Endothelial cell of umbilical vein (primary cell): Measurements from ENCODE around the gene MT2A. TPM values are rescaled to one million over a fixed set of nuclear protein-coding genes. Genes with fewer than 3 reads are reported as not detected.

Experiments
- BruUV-seq: library from RNA; stranded (reverse); fragments of 400-500 nt; replicated peaks from 2 replicates; lab custom pipeline; 2021; lab: Mats Ljungman, UMichigan
- CTCF ChIA-PET: fragments of 300-600, 350-600 bp; sonication (Branson Sonifier 250); formaldehyde crosslinking; loops from one replicate; lab custom pipeline; 2021; ENCODE audit warnings: antibody characterized with exemption, inconsistent platforms; lab: Charles Lee
- POLR2A ChIA-PET: fragments of 300-600, 350-600 bp; sonication (Branson Sonifier 250); formaldehyde crosslinking; loops from one replicate; lab custom pipeline; 2021; ENCODE audit warnings: antibody characterized with exemption, inconsistent platforms; lab: Charles Lee
- DNase-seq: peaks from one replicate; pipeline ENCODE4 v3.0.0-alpha.2; 2011; ENCODE audit warnings: low read depth, low spot score
- FAIRE-seq: peaks from 2 replicates; lab custom pipeline; 2011; peaks lifted over from hg19 to GRCh38; lab: Jason Lieb, UNC
- H2AFZ ChIP-seq: 2 replicates; pipeline ENCODE4 v1.6.0; 2012; ENCODE audit warnings: low read depth, low read length, control low read depth, inconsistent platforms
- H3K27ac ChIP-seq: 2 replicates; pipeline ENCODE4 v1.5.1; 2011; ENCODE audit warnings: low read depth, mild to moderate bottlenecking, control low read depth, low read length, moderate library complexity; ENCODE audit not compliant: insufficient read depth
- H3K27me3 ChIP-seq, 2 experiments: 2 replicates each; pipeline versions ENCODE4 v1.6.0 to v1.6.1; 2011; ENCODE audit warnings: low read length in 2 of 2, mixed read lengths in 1 of 2; ENCODE audit not compliant: control insufficient read depth in 2 of 2, insufficient read depth in 2 of 2
- H3K36me3 ChIP-seq, 2 experiments: 2 replicates in 1 of 2; 3 replicates in 1 of 2; pipeline ENCODE4 v1.5.1; 2011; ENCODE audit warnings: low read length in 2 of 2, mild to moderate bottlenecking in 1 of 2, moderate library complexity in 1 of 2; ENCODE audit not compliant: control insufficient read depth in 2 of 2, insufficient read depth in 2 of 2; ENCODE audit errors: extremely low read depth in 1 of 2
- H3K4me1 ChIP-seq: 3 replicates; pipeline ENCODE4 v1.5.1; 2011; ENCODE audit warnings: mild to moderate bottlenecking, low read length; ENCODE audit not compliant: control insufficient read depth, insufficient read depth; ENCODE audit errors: extremely low read depth
- H3K4me2 ChIP-seq: 2 replicates; pipeline ENCODE4 v1.6.1; 2011; ENCODE audit warnings: low read length, control low read depth, mixed read lengths; ENCODE audit not compliant: insufficient read depth
- H3K4me3 ChIP-seq, 3 experiments: fragments of 200-600 bp in 1 of 3; sonication (generic), shearing (Covaris generic) in 1 of 3; replicated peaks in 1 of 3; 2 replicates each; pipeline ENCODE4 v1.5.1; 2011 to 2016; ENCODE audit warnings: control low read depth in 3 of 3, low read length in 3 of 3, mild to moderate bottlenecking in 2 of 3, inconsistent platforms in 1 of 3, low read depth in 1 of 3, moderate library complexity in 1 of 3; ENCODE audit not compliant: insufficient read depth in 1 of 3
- H3K79me2 ChIP-seq: 2 replicates; pipeline ENCODE4 v1.6.0; 2012; ENCODE audit warnings: low read length, inconsistent platforms; ENCODE audit not compliant: control insufficient read depth, insufficient read depth
- H3K9ac ChIP-seq: replicated peaks from 2 replicates; pipeline ENCODE3; 2011; ENCODE audit warnings: low read length, control low read depth; ENCODE audit not compliant: insufficient read depth; ENCODE audit errors: extremely low read depth
- H3K9me1 ChIP-seq: replicated peaks from 3 replicates; pipeline ENCODE4 v1.6.0; 2011; ENCODE audit warnings: mild to moderate bottlenecking, low read length; ENCODE audit not compliant: control insufficient read depth, insufficient read depth; ENCODE audit errors: extremely low read depth
- H3K9me3 ChIP-seq: replicated peaks from 2 replicates; pipeline ENCODE4 v1.5.1; 2012; ENCODE audit warnings: low read length, inconsistent platforms; ENCODE audit not compliant: control insufficient read depth, insufficient read depth
- H4K20me1 ChIP-seq: replicated peaks from 2 replicates; pipeline ENCODE3; 2011; ENCODE audit warnings: mild to moderate bottlenecking, low read length; ENCODE audit not compliant: control insufficient read depth, insufficient read depth; ENCODE audit errors: extremely low read depth
- JUN ChIP-seq: IDR thresholded peaks from 2 replicates; pipeline ENCODE4 v1.6.1; 2011; ENCODE audit warnings: borderline replicate concordance, low read depth; ENCODE audit not compliant: insufficient read length, insufficient read depth
- POLR2A ChIP-seq: IDR thresholded peaks from 2 replicates; pipeline ENCODE4 v1.6.1; 2012; ENCODE audit warnings: low read depth, mild to moderate bottlenecking, control low read depth, low read length
- dilution Hi-C: fragments of 300-500 bp; cut with MboI; formaldehyde crosslinking; loops from one replicate; pipeline ENCODE4 v1.15.0; 2019; ENCODE audit warnings: low sequenced_read_pairs; ENCODE audit not compliant: extremely low pct_ligation_motif_present
- intact Hi-C: fragments of 100-400 bp; cut with micrococcal nuclease; formaldehyde crosslinking; loops from one replicate; pipeline ENCODE4 v1.10.0; 2022
- polyA plus RNA-seq, 4 experiments: library from polyadenylated mRNA; depleted of rRNA in 3 of 4; stranded (reverse) in 3 of 4; unstranded in 1 of 4; fragments of >200 nt; gene quantifications; 2 replicates each; pipeline versions ENCODE4 v1.2.1 to v1.2.3, GENCODE V29; 2011 to 2012; ENCODE audit warnings: missing spikeins in 1 of 4
- total RNA-seq: library from RNA; stranded (reverse); gene quantifications from 2 replicates; pipeline ENCODE4 v1.2.3, GENCODE V29; 2021
- TF ChIP-seq, protein P1 (sequence below), 2 donors: IDR thresholded peaks; 1 replicate in 1 of 2; 2 replicates in 1 of 2; pipeline ENCODE4 v1.5.1; 2011; ENCODE audit warnings: low read length in 2 of 2, mild to moderate bottlenecking in 2 of 2, moderate library complexity in 2 of 2, control low read depth in 1 of 2, inconsistent platforms in 1 of 2, low read depth in 1 of 2; ENCODE audit not compliant: insufficient read depth in 1 of 2; ENCODE audit errors: extremely low read depth in 1 of 2

MT2A gene
- total and polyA plus RNA-seq, 2 donors (not counting 3 experiments of a cell fraction or from before 2014, with no cell fraction given) = 276 to 1,337 TPM

DNA sequence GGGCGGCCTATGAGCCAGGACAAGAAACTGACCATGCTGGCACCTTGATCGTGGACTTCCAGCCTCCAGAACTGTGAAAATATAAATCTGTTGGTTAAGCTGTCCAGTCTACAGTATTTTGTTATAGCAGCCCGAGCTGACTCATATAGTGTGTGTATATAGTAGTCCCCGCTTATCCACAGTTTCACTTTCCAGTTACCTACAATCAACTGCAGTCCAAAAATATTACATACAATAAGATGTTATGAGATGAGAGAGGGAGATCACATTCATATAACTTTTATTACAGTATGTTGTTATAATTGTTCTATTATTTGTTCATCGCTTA is 14.1 kb upstream of the MT2A start:
- dilution Hi-C loops (no loop called here), intact Hi-C loops (no loop called here)
- Histone ChIP-seq H3K4me2 (no peak overlapping the region), H3K4me1 (no peaks in the 10 kb centered on the region), H3K27ac (no peak overlapping the region), H3K9me1 (no peaks in the 10 kb centered on the region), H3K9ac (no peak overlapping the region), H3K9me3 (no peaks in the 10 kb centered on the region), H3K4me3 (no peak overlapping the region), H3K27me3 (peaks cover 11 to 13% of the 10 kb centered on the region in 2 experiments), H3K79me2 (no peaks in the 10 kb centered on the region), H2AFZ (no peak overlapping the region), H4K20me1 (no peaks in the 10 kb centered on the region), H3K36me3 (no peaks in the 10 kb centered on the region)
- BruUV-seq = no TSS peak
- DNase-seq = no peak
- no peak for TF ChIP-seq POLR2A
- ChIA-PET POLR2A (no interaction called here), CTCF (no interaction called here)
- FAIRE-seq = no peak

DNA sequence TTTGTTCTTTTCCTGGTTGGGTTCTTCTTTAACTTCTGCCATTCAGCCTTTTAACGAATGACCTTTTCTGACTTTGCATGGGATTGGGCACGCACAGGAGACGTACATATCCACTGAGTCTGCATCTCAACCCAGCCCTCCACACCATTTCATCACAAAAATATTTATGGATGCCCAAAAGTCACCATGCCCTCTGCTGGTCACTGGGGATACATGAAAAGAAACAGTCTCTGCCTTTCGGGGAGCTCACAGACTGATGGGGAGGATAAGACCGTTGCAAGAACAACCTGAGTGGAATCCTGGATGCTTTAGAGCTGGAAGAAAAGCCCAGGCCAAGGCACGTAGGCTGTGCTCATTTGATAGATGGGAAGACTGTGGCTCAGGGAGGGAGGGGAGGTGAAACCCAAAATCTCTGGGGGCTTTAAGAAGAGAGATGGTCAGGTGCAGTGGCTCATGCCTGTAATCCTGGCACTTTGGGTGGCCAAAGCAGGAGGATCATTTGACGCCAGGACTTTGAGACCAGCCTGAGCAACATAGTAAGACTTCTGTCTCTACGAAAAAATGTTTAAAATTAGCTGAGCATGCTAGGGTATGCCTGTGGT is 7.9 kb upstream of the MT2A start:
- peak; percentile 54 for DNase-seq
- H3K27ac ChIP-seq = no peak overlapping the region
- H3K36me3 ChIP-seq = no peaks in the 10 kb centered on the region
- H3K4me2 ChIP-seq = no peak overlapping the region
- H3K9ac ChIP-seq = no peak overlapping the region
- FAIRE-seq = peak; percentile 84
- dilution Hi-C loops (no loop called here), intact Hi-C loops (loop anchor here (1.0 kb wide), 2 partner anchors 23 to 86 kb away; no protein-coding TSS in a partner anchor)
- H3K27me3 ChIP-seq = peaks cover 2 to 3% of the 10 kb centered on the region in 2 experiments
- no peak for TF ChIP-seq JUN
- TF ChIP-seq, protein P1, sequence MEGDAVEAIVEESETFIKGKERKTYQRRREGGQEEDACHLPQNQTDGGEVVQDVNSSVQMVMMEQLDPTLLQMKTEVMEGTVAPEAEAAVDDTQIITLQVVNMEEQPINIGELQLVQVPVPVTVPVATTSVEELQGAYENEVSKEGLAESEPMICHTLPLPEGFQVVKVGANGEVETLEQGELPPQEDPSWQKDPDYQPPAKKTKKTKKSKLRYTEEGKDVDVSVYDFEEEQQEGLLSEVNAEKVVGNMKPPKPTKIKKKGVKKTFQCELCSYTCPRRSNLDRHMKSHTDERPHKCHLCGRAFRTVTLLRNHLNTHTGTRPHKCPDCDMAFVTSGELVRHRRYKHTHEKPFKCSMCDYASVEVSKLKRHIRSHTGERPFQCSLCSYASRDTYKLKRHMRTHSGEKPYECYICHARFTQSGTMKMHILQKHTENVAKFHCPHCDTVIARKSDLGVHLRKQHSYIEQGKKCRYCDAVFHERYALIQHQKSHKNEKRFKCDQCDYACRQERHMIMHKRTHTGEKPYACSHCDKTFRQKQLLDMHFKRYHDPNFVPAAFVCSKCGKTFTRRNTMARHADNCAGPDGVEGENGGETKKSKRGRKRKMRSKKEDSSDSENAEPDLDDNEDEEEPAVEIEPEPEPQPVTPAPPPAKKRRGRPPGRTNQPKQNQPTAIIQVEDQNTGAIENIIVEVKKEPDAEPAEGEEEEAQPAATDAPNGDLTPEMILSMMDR (IDR thresholded peaks at IDR 0.05; ENCODE audit: extremely low read depth in 1 of 2, insufficient read depth in 1 of 2, low read depth in 1 of 2, low read length in 2 of 2) = peak; percentile 65 to 74
- no peak overlapping the region for H2AFZ ChIP-seq
- ChIA-PET POLR2A (interaction anchor here (0.6 to 0.7 kb wide), 2 partner anchors 25 to 109 kb away, joined by 5 to 11 read pairs; partner anchors contain the start of gene MT1E), CTCF (interaction anchor here (0.6 to 7.8 kb wide), 47 partner anchors 9 to 199 kb away, joined by 3 to 113 read pairs (median 4); partner anchors contain the start of genes MT1E, MT1M, MT3 and NUDT21)
- no peaks in the 10 kb centered on the region for H4K20me1 ChIP-seq
- H3K9me3 ChIP-seq = no peaks in the 10 kb centered on the region
- H3K4me3 ChIP-seq = no peak overlapping the region
- H3K79me2 ChIP-seq = no peaks in the 10 kb centered on the region
- no TSS peak for BruUV-seq
- H3K4me1 ChIP-seq = peaks cover 6% of the 10 kb centered on the region
- H3K9me1 ChIP-seq = no peaks in the 10 kb centered on the region
